Daoy (cell line): ENCODE measurements around the gene CSTPP1. TPM values are rescaled to one million over a fixed set of nuclear protein-coding genes. Genes with fewer than 3 reads are reported as not detected.

Experiments used
- DNase-seq: peaks from one replicate; pipeline ENCODE4 v3.0.0-alpha.2; 2015; ENCODE audit warnings: low read depth
- total RNA-seq: library from RNA; depleted of rRNA; stranded (reverse); fragments of >200 nt; shearing (Covaris generic); gene quantifications from 2 replicates; pipeline ENCODE4 v1.2.3, GENCODE V29; 2014

The CSTPP1 gene
- total RNA-seq, 1 experiment from 2014 or later: 16.1 TPM

DNA sequence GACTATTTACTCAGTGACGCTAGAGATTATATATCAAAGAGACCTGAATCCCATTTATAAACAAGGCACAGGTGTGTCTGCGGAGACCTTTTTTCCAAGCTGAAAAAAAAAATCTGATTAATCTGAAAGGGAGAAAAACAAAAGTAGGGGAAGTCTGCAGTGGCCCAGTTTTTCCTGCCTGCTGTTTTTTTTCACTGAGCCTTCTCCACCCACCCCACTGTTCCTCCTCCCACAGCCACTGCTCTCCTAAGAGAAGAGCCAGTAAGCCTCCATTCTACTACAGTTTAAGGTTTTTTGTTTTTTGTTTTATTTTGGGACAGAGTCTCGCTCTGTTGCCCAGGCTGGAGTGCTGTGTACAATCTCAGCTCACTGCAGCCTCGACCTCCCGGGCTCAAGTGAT is 221.7 kb downstream of the CSTPP1 start:
- no peak for DNase-seq

GRCh38 chr11:47160753-47161133 is 224.2 kb downstream of the CSTPP1 start:
- no peak for DNase-seq

- peak; percentile 65 for DNase-seq
These were observed 224.7 kb downstream of the CSTPP1 start for GRCh38 chr11:47161134-47161854.

DNA sequence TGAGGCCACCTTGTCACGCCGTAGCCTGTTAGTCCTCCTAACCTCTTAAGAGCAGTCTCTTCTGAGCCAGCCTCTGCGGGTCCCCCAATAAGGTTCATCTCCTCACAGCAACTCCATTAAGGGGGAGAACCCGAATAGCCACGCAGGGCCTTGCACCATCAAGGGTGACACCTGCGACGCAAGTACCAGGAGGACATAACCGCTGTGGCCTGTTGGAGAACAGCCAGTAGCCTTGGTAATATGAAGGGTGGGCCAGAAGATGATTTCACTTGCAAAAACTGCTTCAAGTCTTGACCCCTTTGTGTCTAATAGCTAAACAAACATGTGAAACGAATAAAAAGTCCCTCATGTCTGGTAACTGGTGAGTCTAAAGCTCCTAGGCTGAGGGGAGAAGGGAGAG is 225.3 kb downstream of the CSTPP1 start:
- DNase-seq: no peak

GRCh38 chr11:47162426-47162825 is 225.9 kb downstream of the CSTPP1 start:
- DNase-seq: no peak

DNA sequence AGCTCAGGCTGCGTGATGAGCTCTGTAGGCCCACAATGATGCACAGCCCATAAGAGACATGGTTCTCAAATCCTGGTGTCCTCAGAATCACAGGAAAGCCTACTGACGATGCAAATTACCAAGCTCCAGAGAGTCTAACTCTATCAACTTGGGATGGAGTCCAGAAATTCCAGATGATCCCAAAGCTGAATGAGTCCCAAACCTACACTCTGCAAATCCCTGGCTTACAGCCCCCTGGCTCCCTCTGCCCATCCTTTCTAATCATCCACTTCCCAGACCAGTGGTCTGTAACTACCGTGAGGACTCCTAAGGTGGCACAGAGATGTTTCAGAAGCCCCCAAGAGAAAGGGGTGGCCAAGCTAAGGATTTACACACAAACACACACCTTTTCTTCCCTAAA is 226.6 kb downstream of the CSTPP1 start:
- no peak for DNase-seq

DNA sequence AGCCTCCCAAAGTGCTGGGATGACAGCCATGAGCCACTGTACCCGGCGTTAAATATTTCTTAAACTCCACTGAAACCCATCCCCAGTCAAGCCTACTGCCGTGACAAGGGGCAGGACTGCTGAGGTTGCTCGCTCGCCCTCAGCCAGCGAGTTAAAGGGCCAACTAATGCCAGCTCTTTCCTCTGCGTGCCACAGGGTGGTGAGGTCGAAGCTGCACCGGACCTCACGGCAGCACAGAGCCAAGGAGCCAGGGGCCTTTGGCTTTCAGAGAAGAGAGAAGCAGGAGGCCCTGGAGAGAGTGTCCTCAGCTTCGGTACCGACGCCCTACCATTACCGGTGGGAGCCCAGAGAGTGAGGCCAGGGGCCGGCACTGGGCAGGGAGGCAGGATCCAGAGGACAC is 227.3 kb downstream of the CSTPP1 start:
- DNase-seq: no peak

GRCh38 chr11:47164321-47164720 is 227.8 kb downstream of the CSTPP1 start:
- DNase-seq: no peak

DNA sequence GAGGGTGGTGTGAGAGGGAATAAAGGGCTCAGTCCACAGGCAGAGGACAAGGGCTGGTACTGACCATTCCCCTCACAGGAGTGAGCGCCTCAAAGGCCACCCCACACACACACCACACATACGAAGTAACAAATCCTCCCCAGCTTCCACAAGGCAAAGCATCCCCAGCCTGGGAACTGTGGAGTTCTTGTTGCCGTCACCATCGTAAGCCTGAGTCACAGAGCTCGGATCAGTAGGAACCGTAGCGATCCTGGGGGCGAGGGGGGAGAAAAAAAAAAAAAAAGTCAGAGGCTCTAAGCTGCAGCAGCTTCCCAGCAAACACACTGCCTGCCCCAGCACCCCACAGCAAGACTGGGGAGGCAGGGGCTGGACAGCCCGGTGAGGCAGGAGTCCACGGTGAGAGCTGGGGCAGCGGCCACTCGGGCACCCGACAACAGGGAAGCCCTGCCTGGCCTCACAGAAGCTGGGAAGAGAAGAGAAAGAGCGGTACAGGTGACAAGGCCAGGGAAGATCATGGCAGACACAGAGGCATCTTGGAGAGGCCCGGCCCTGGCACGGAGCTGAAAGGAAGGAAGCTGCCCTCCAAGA is 228.8 kb downstream of the CSTPP1 start:
- DNase-seq: no peak

DNA sequence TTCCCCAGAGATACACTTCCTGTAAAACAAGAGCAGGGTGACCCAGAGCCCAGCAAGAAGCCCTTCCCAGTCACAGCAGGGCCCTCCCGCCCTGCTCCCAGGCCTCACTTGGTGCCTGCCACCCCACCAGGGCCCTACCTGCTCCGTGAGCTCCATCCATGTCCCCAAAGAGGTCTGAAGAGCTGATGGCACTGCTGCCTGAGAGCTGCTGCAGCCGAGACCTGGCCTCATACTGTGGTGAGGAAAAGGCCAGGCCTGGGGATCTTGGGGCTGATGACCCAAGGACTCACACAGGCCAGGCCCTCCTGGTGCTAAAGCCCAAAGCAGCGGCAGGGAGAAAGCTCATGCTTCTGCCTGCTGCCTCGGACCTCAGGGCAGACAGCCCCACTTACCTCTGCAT is 229.8 kb downstream of the CSTPP1 start:
- no peak for DNase-seq

DNA sequence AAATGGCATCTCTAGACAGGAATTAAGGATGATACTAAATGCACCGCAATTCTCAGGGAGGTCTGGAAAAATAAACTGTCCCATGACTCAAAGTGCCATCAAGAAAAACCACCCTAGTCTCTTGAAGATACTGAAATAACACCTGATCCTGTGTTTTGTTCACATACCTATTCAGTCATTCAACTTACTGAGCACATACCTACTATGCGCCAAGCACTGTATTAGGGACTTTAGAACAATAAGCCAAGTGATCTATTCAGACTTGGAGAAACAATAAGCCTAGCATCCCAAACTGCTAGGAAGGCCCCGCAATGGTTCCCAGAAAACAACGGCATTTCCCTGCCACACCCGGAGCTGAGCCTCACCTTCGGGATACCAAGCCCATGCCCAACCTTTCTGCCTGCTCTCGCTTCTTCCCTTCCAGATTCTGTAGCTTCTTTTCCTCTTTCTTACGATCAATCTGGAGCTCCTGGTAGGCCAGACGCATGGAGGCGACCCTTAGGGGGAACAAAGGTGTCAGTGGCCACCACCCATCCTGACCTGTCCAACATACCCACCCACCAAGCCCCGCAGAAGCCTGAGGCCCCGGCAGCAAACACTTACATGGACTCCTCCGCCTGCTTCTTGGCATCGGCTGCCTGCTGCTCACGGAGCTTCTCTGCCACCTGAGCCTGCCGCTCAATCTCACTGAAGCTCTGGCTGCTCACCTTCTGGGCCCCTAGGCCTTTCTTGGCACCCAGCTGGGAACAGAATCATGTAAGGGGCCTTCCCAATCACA is 234.7 kb downstream of the CSTPP1 start:
- no peak for DNase-seq

DNA sequence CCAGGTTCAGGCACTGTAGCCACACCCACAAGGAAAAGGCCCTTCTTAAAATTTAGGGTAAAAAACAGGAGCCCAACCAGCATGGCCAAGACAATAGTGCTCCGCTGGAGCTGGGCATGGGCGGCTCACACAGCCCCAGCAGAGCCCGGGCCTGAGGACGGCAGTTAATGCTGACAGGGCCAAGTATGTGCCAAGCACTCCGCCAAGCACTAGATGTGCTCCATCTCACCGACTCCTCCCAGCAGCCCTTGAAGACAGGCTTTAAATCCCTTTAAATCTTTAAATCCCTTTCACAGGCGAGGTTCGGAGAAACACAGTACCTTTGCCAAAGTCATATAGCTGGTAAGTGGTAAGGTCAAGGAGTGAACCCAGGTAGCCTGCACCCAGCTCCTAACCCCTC is 235.3 kb downstream of the CSTPP1 start:
- DNase-seq: no peak

- no peak for DNase-seq
These were observed 236.3 kb downstream of the CSTPP1 start for GRCh38 chr11:47172740-47173336.

GRCh38 chr11:47175746-47176327 is 239.3 kb downstream of the CSTPP1 start:
- no peak for DNase-seq

GRCh38 chr11:47176328-47177228 is 240.0 kb downstream of the CSTPP1 start, which contains the start of gene ARFGAP2:
TSS of gene ARFGAP2 (minus strand) at chr11:47176879. CDS start at chr11:47176853, 26 bp downstream.
- DNase-seq: peak; percentile 98

- DNase-seq: peak; percentile 70
These were observed 240.8 kb downstream of the CSTPP1 start for GRCh38 chr11:47177229-47177845.

DNA sequence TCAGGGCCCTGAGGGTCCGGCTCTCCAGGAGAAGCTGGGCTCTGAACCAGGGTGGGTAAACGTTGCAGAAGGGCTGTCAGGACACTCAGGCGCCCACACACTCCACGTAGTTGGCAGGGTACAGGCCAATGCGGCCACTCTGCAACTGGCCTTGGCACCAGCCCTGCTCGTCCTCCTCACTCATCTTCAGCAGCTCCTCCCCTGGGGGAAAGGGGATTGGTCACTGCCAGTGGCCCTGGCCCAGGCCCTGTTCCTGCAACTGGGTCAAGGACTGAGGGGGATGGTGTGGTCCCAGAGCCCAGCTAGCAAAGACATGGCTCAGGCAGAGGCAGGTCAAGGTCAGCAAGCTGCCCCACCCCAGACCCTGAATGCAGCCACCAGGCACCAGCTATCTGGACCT is 241.3 kb downstream of the CSTPP1 start:
- no peak for DNase-seq

GRCh38 chr11:47178316-47178715 is 241.8 kb downstream of the CSTPP1 start:
- DNase-seq: no peak

GRCh38 chr11:47178737-47179654 is 242.4 kb downstream of the CSTPP1 start:
- DNase-seq: no peak

GRCh38 chr11:47179655-47179991 is 243.1 kb downstream of the CSTPP1 start:
- DNase-seq: peak; percentile 45
